Astrocyte (in vitro differentiated cells and primary cell): Measurements from ENCODE around the gene MYO5A. TPM values are rescaled to one million over a fixed set of nuclear protein-coding genes. Genes with fewer than 3 reads are reported as not detected.

ENCODE experiments used
- DNase-seq: peaks from one replicate; pipeline ENCODE4 v3.0.0-alpha.2; 2010; ENCODE audit warnings: low read depth
- FAIRE-seq: peaks from 2 replicates; lab custom pipeline; 2011; peaks lifted over from hg19 to GRCh38; lab: Jason Lieb, UNC
- H2AFZ ChIP-seq: 2 replicates; pipeline ENCODE4 v1.6.0; 2012; ENCODE audit warnings: low read depth, low read length, inconsistent platforms
- H3K27ac ChIP-seq: 2 replicates; pipeline ENCODE4 v1.5.1; 2011; ENCODE audit warnings: low read depth, low read length, inconsistent platforms
- H3K27me3 ChIP-seq: 2 replicates; pipeline ENCODE4 v1.6.0; 2011; ENCODE audit warnings: low read length, inconsistent platforms; ENCODE audit not compliant: insufficient read depth
- H3K36me3 ChIP-seq: 2 replicates; pipeline ENCODE4 v1.5.1; 2011; ENCODE audit warnings: low read length, inconsistent platforms; ENCODE audit not compliant: insufficient read depth
- H3K4me1 ChIP-seq: 2 replicates; pipeline ENCODE4 v1.5.1; 2011; ENCODE audit warnings: low read length, inconsistent platforms; ENCODE audit not compliant: insufficient read depth
- H3K4me2 ChIP-seq: 2 replicates; pipeline ENCODE4 v1.6.0; 2012; ENCODE audit warnings: low read length, inconsistent platforms
- H3K4me3 ChIP-seq: 2 replicates; pipeline ENCODE4 v1.5.1; 2011; ENCODE audit warnings: low read depth, mild to moderate bottlenecking, low read length, inconsistent platforms; ENCODE audit not compliant: insufficient read depth
- H3K79me2 ChIP-seq: 2 replicates; pipeline ENCODE4 v1.6.0; 2012; ENCODE audit warnings: mild to moderate bottlenecking, low read length, inconsistent platforms; ENCODE audit not compliant: insufficient read depth
- H3K9ac ChIP-seq: 2 replicates; pipeline ENCODE4 v1.6.0; 2012; ENCODE audit warnings: mild to moderate bottlenecking, low read length, inconsistent platforms
- H3K9me3 ChIP-seq: 2 replicates; pipeline ENCODE4 v1.5.1; 2012; ENCODE audit warnings: low read depth, mild to moderate bottlenecking, low read length, inconsistent platforms; ENCODE audit not compliant: insufficient read depth
- H4K20me1 ChIP-seq: 2 replicates; pipeline ENCODE4 v1.6.0; 2012; ENCODE audit warnings: low read length, inconsistent platforms; ENCODE audit not compliant: insufficient read depth
- H3K27ac Mint-ChIP-seq: one replicate; pipeline ENCODE4 v1.8.0; 2021; ENCODE audit warnings: mild to moderate bottlenecking, mixed read lengths; ENCODE audit not compliant: unreplicated experiment
- H3K27me3 Mint-ChIP-seq: one replicate; pipeline ENCODE4 v1.8.0; 2021; ENCODE audit warnings: low read depth, mixed read lengths; ENCODE audit not compliant: unreplicated experiment
- H3K36me3 Mint-ChIP-seq: one replicate; pipeline ENCODE4 v1.8.0; 2021; ENCODE audit warnings: low read depth, mixed read lengths; ENCODE audit not compliant: unreplicated experiment
- H3K4me1 Mint-ChIP-seq: one replicate; pipeline ENCODE4 v1.8.0; 2021; ENCODE audit warnings: low read depth, mixed read lengths; ENCODE audit not compliant: unreplicated experiment
- H3K4me3 Mint-ChIP-seq: one replicate; pipeline ENCODE4 v1.8.0; 2021; ENCODE audit warnings: mild to moderate bottlenecking, moderate library complexity, mixed read lengths; ENCODE audit not compliant: unreplicated experiment
- H3K9me3 Mint-ChIP-seq: one replicate; pipeline ENCODE4 v1.8.0; 2021; ENCODE audit warnings: mild to moderate bottlenecking, mixed read lengths; ENCODE audit not compliant: unreplicated experiment
- CTCF ChIP-seq: IDR thresholded peaks from 2 replicates; pipeline ENCODE4 v1.5.1; 2011; ENCODE audit warnings: low read depth, mild to moderate bottlenecking, inconsistent platforms, low read length, moderate library complexity; ENCODE audit not compliant: insufficient read depth
- EZH2 ChIP-seq: IDR thresholded peaks from 2 replicates; pipeline ENCODE4 v1.6.1; 2012; ENCODE audit warnings: mild to moderate bottlenecking, low read length, inconsistent platforms; ENCODE audit not compliant: insufficient read depth
- total RNA-seq: library from RNA; stranded (reverse); gene quantifications from 2 replicates; pipeline ENCODE4 v1.2.1, GENCODE V29; 2021

Gene MYO5A
- total RNA-seq, 1 donor from 2014 or later = 47.6 TPM

- no peaks in the 10 kb centered on the region for H3K79me2 ChIP-seq
- H3K9me3 Mint-ChIP-seq = no peaks in the 10 kb centered on the region
- no peak overlapping the region for H3K27ac ChIP-seq
- TF ChIP-seq CTCF (no peak), EZH2 (no peak)
- H3K27me3 Mint-ChIP-seq = no peaks in the 10 kb centered on the region
- H3K36me3 Mint-ChIP-seq = peaks cover 25% of the 10 kb centered on the region
- peaks cover 7% of the 10 kb centered on the region for H3K4me1 Mint-ChIP-seq
- H3K9me3 ChIP-seq = no peaks in the 10 kb centered on the region
- H3K27me3 ChIP-seq = no peaks in the 10 kb centered on the region
- H3K4me3 Mint-ChIP-seq = no peak overlapping the region
- no peak overlapping the region for H3K4me2 ChIP-seq
- peaks cover 9% of the 10 kb centered on the region for H3K36me3 ChIP-seq
- no peaks in the 10 kb centered on the region for H4K20me1 ChIP-seq
- H3K4me3 ChIP-seq = no peak overlapping the region
- no peak for FAIRE-seq
- H2AFZ ChIP-seq = no peak overlapping the region
- no peak for DNase-seq
- no peak overlapping the region for H3K27ac Mint-ChIP-seq
- H3K4me1 ChIP-seq = no peaks in the 10 kb centered on the region
- H3K9ac ChIP-seq = no peak overlapping the region
These were observed 159.7 kb downstream of the MYO5A start for GRCh38 chr15:52369030-52369429.

GRCh38 chr15:52368402-52368801 is 160.3 kb downstream of the MYO5A start:
- TF ChIP-seq CTCF = no peak
- TF ChIP-seq EZH2 = no peak
- Mint-ChIP-seq H3K4me3 (no peak overlapping the region), H3K27ac (no peak overlapping the region), H3K27me3 (no peaks in the 10 kb centered on the region), H3K4me1 (peaks cover 7% of the 10 kb centered on the region), H3K36me3 (peaks cover 26% of the 10 kb centered on the region), H3K9me3 (no peaks in the 10 kb centered on the region)
- no peaks in the 10 kb centered on the region for H3K9me3 ChIP-seq
- no peak for DNase-seq
- H2AFZ ChIP-seq = no peak overlapping the region
- H3K4me1 ChIP-seq = no peaks in the 10 kb centered on the region
- no peaks in the 10 kb centered on the region for H4K20me1 ChIP-seq
- H3K4me2 ChIP-seq = no peak overlapping the region
- H3K9ac ChIP-seq = no peak overlapping the region
- FAIRE-seq = no peak
- H3K27me3 ChIP-seq = no peaks in the 10 kb centered on the region
- peaks cover 12% of the 10 kb centered on the region for H3K36me3 ChIP-seq
- H3K79me2 ChIP-seq = no peaks in the 10 kb centered on the region
- no peak overlapping the region for H3K4me3 ChIP-seq
- no peak overlapping the region for H3K27ac ChIP-seq

- Histone ChIP-seq H3K36me3 (peaks cover 3% of the 10 kb centered on the region), H2AFZ (no peak overlapping the region), H3K4me3 (no peak overlapping the region), H3K27me3 (no peaks in the 10 kb centered on the region), H3K9me3 (no peaks in the 10 kb centered on the region), H4K20me1 (no peaks in the 10 kb centered on the region), H3K79me2 (no peaks in the 10 kb centered on the region), H3K9ac (no peak overlapping the region), H3K4me2 (no peak overlapping the region), H3K27ac (no peak overlapping the region), H3K4me1 (no peaks in the 10 kb centered on the region)
- peaks cover 19% of the 10 kb centered on the region for H3K36me3 Mint-ChIP-seq
- H3K4me1 Mint-ChIP-seq = peaks cover 5% of the 10 kb centered on the region
- DNase-seq (no peak), FAIRE-seq (no peak)
- H3K27ac Mint-ChIP-seq = no peak overlapping the region
- no peak overlapping the region for H3K4me3 Mint-ChIP-seq
- TF ChIP-seq EZH2 (no peak), CTCF (no peak)
- no peaks in the 10 kb centered on the region for H3K27me3 Mint-ChIP-seq
- no peaks in the 10 kb centered on the region for H3K9me3 Mint-ChIP-seq
These were observed 166.2 kb downstream of the MYO5A start for GRCh38 chr15:52362497-52362896.
